Measurements from ENCODE around the gene RASAL3. TPM values are rescaled to one million over a fixed set of nuclear protein-coding genes. Genes with fewer than 3 reads are reported as not detected.

Gene RASAL3
- polyA plus RNA-seq, 2 of the 4 experiments (the other 2 are of a cell fraction): not detected

GRCh38 chr19:15432018-15432494 lies 32.3 kb downstream of the RASAL3 start:
- no peak for FAIRE-seq
- Histone ChIP-seq H3K4me3 (peak overlapping the region; percentile 71), H3K27ac (peak overlapping the region; percentile 89 to 99), H3K4me1 (peaks cover 14% of the 10 kb centered on the region; the same call in 1 of the 3 replicates), H3K9me3 (no peaks in the 10 kb centered on the region), H3K4me2 (peak overlapping the region; percentile 98)
- POLR2A ChIA-PET: interaction anchor here (1.2 to 1.6 kb wide), 3 partner anchors 11 to 53 kb away, joined by 3 to 8 read pairs (median 3); partner anchors contain the start of gene AKAP8L
- TF ChIP-seq TFCP2L1 (CRISPR knock-in tag; IDR thresholded peaks at IDR 0.05): no peak
- no peak for TF ChIP-seq HES2 (IDR thresholded peaks at IDR 0.05)
- no peak for TF ChIP-seq RCOR1 (IDR thresholded peaks at IDR 0.05; ENCODE audit: low read depth, low read length)
- TF ChIP-seq BHLHE40 (IDR thresholded peaks at IDR 0.05; ENCODE audit: low read depth, low read length): no peak
- no peak for TF ChIP-seq CBX8 (IDR thresholded peaks at IDR 0.05)
- TF ChIP-seq CBX2 (IDR thresholded peaks at IDR 0.05; ENCODE audit: borderline replicate concordance, low read depth): no peak
- TF ChIP-seq REST (IDR thresholded peaks at IDR 0.05): no peak
- no peak for TF ChIP-seq POLR2A (IDR thresholded peaks at IDR 0.05; ENCODE audit: low read length)
- TF ChIP-seq ZFP36 (IDR thresholded peaks at IDR 0.05; ENCODE audit: borderline replicate concordance, partially characterized antibody): no peak
- no peak for TF ChIP-seq ZNF302 (CRISPR knock-in tag; IDR thresholded peaks at IDR 0.05)
- no peak for TF ChIP-seq RARB (CRISPR knock-in tag; IDR thresholded peaks at IDR 0.05)
- no peak for TF ChIP-seq SREBF2 (IDR thresholded peaks at IDR 0.05)
- TF ChIP-seq EHMT2 (IDR thresholded peaks at IDR 0.05; ENCODE audit: low read depth): no peak
- no peak for TF ChIP-seq PBX3 (IDR thresholded peaks at IDR 0.05)
- no peak for TF ChIP-seq NR3C1 (IDR thresholded peaks at IDR 0.05)
- ATAC-seq: no peak; a peak in 1 of 6 replicates
- CTCF ChIA-PET: interaction anchor here (1.2 kb wide), 1 partner anchor 340 kb away, joined by 4 read pairs; no protein-coding TSS in a partner anchor
- DNase-seq (ENCODE audit: low read depth in 1 of 2, low spot score in 1 of 2): peak in 1 of 2 experiments; percentile 21
- WGBS (ENCODE audit: missing lambda C conversion rate): 2% methylated on average over 14 of the region's 44 CpGs

- no peak for FAIRE-seq
- Histone ChIP-seq H3K4me1 (peaks cover 14% of the 10 kb centered on the region; the same call in 1 of the 3 replicates), H3K27ac (peak overlapping the region; percentile 89 to 99), H3K9me3 (no peaks in the 10 kb centered on the region), H3K4me3 (peak overlapping the region; percentile 71), H3K4me2 (peak overlapping the region; percentile 98)
- TF ChIP-seq EP300 (IDR thresholded peaks at IDR 0.05) (no peak), CBX2 (IDR thresholded peaks at IDR 0.05; ENCODE audit: borderline replicate concordance, low read depth) (no peak), RARB (CRISPR knock-in tag; IDR thresholded peaks at IDR 0.05) (no peak)
- ATAC-seq: no peak
- no peak for DNase-seq (ENCODE audit: low read depth in 1 of 2, low spot score in 1 of 2)
- ChIA-PET CTCF (interaction anchor here (1.8 kb wide), 1 partner anchor 12 kb away, joined by 11 read pairs; the partner anchor contains the start of gene AKAP8L), POLR2A (no interaction called here)
- 15% methylated on average over 7 of the region's 7 CpGs for WGBS (ENCODE audit: missing lambda C conversion rate)
Measured at GRCh38 chr19:15431396-15432017, 32.8 kb downstream of the RASAL3 start.

DNA sequence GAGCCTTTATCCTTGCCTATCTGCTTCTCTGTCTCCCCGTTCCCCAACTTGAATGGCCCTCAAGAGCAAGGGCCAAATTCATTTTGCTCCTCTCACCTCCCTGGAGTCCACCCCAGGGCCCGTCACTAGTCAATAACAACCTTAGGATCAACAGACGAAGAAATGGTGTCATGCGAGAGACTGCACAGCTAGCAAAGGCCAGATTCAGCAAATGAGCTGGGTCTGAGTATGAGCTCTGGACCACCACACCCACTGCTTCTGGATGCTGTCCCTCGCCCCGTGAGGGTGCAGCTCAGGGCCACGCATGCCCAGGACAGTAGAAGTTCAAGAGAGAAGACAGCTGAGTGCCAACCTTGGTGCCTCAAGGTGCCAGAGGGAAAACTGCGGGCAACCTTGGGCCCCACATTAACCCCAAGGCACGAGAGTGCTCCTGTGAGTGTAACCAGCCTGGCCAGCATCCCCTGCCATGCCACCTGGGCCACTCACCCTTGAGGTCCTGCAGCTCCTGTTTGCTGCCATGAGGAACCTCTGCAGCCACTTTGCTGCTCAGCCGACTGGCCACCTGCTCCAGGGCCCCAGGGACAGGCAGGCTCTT lies 33.7 kb downstream of the RASAL3 start:
- H3K4me2 ChIP-seq: peak overlapping the region; percentile 98
- peaks cover 14% of the 10 kb centered on the region; the same call in 1 of the 3 replicates for H3K4me1 ChIP-seq
- DNase-seq (ENCODE audit: low read depth in 1 of 2, low spot score in 1 of 2) (no peak), ATAC-seq (no peak), FAIRE-seq (no peak)
- H3K27ac ChIP-seq: no peak overlapping the region; a peak in 1 of 6 replicates
- ChIA-PET POLR2A (interaction anchor here (1.3 kb wide), 1 partner anchor 12 kb away, joined by 3 read pairs; the partner anchor contains the start of gene AKAP8L), CTCF (interaction anchor here (1.0 to 1.8 kb wide), 2 partner anchors 11 to 125 kb away, joined by 3 to 11 read pairs; partner anchors contain the start of gene AKAP8L)
- H3K9me3 ChIP-seq: no peaks in the 10 kb centered on the region
- H3K4me3 ChIP-seq: no peak overlapping the region; the same call in 2 of the 3 replicates
- WGBS (ENCODE audit: missing lambda C conversion rate): 92% methylated on average over 6 of the region's 10 CpGs
- no peak for TF ChIP-seq HEYL (CRISPR knock-in tag; IDR thresholded peaks at IDR 0.05)
- TF ChIP-seq ATOH8 (CRISPR knock-in tag; IDR thresholded peaks at IDR 0.05; ENCODE audit: low read depth): no peak
- no peak for TF ChIP-seq ELK1 (IDR thresholded peaks at IDR 0.05; ENCODE audit: low read depth, low read length)
- TF ChIP-seq ESRRA (IDR thresholded peaks at IDR 0.05; ENCODE audit: borderline replicate concordance, low read length): no peak
- no peak for TF ChIP-seq POLR2A (IDR thresholded peaks at IDR 0.05; ENCODE audit: low read length)
- TF ChIP-seq HOXB13 (CRISPR knock-in tag; IDR thresholded peaks at IDR 0.05; ENCODE audit: low read depth): no peak
- TF ChIP-seq MAFK (IDR thresholded peaks at IDR 0.05; ENCODE audit: partially characterized antibody): no peak
- no peak for TF ChIP-seq KDM1A (IDR thresholded peaks at IDR 0.05; ENCODE audit: low read depth)
- TF ChIP-seq EP300 (IDR thresholded peaks at IDR 0.05): no peak
- no peak for TF ChIP-seq RNF2 (IDR thresholded peaks at IDR 0.05; ENCODE audit: borderline replicate concordance, low read depth)
- TF ChIP-seq FOSB (CRISPR knock-in tag; IDR thresholded peaks at IDR 0.05): no peak
- TF ChIP-seq RCOR1 (IDR thresholded peaks at IDR 0.05; ENCODE audit: low read depth, low read length): no peak
